Esophagus (tissue), 2 donors: Measurements from ENCODE around the gene FAH. TPM values are rescaled to one million over a fixed set of nuclear protein-coding genes. Genes with fewer than 3 reads are reported as not detected.

Source experiments
- H3K27ac ChIP-seq, 2 donors: one replicate each; pipeline ENCODE4 v1.5.1; 2013; ENCODE audit warnings: low read depth in 2 of 2, mild to moderate bottlenecking in 2 of 2, inconsistent platforms in 1 of 2, low read length in 1 of 2, moderate library complexity in 1 of 2
- H3K27me3 ChIP-seq, 2 donors: one replicate each; pipeline ENCODE4 v1.6.1; 2013; ENCODE audit warnings: low read length in 2 of 2, control low read depth in 1 of 2, mild to moderate bottlenecking in 1 of 2; ENCODE audit not compliant: insufficient read depth in 2 of 2, control insufficient read depth in 1 of 2
- H3K36me3 ChIP-seq, 2 donors: one replicate each; pipeline ENCODE4 v1.6.1; 2013; ENCODE audit warnings: low read length in 1 of 2; ENCODE audit not compliant: control insufficient read depth in 2 of 2, insufficient read depth in 2 of 2
- H3K4me1 ChIP-seq, 2 donors: one replicate each; pipeline ENCODE4 v1.6.1; 2013; ENCODE audit warnings: low read length in 1 of 2; ENCODE audit not compliant: control insufficient read depth in 2 of 2, insufficient read depth in 2 of 2
- H3K4me3 ChIP-seq, 2 donors: one replicate each; pipeline ENCODE4 v1.5.1; 2013; ENCODE audit warnings: low read length in 2 of 2, mild to moderate bottlenecking in 2 of 2, low read depth in 1 of 2, moderate library complexity in 1 of 2
- H3K9me3 ChIP-seq, 2 donors: one replicate each; pipeline ENCODE4 v1.6.1; 2013; ENCODE audit warnings: mild to moderate bottlenecking in 2 of 2, low read depth in 1 of 2, low read length in 1 of 2, moderate library complexity in 1 of 2; ENCODE audit not compliant: control insufficient read depth in 2 of 2, insufficient read depth in 1 of 2
- WGBS, 2 donors: extraction: QIAGEN DNeasy Blood & Tissue Kit; methylation state at CpG; one replicate each; pipeline ENCODE4 v1.1.7; 2013; 5-methylcytosine and 5-hydroxymethylcytosine counted together
- polyA plus RNA-seq, 2 donors: library from polyadenylated mRNA; stranded (reverse); fragments of 200-250 nt; gene quantifications; one replicate each; pipeline ENCODE4 v1.2.3, GENCODE V29; 2013
- donor health status: healthy with polysubstance abuse.
- donor health status: Bipolar disorder and iron deficiency.

The FAH gene
- polyA plus RNA-seq, 2 donors = 13.8 to 15.9 TPM

GRCh38 chr15:80176443-80176842, 23.6 kb downstream of the FAH start:
- Histone ChIP-seq H3K4me3 (no peak overlapping the region), H3K36me3 (peaks cover 3 to 6% of the 10 kb centered on the region in 2 donors), H3K9me3 (no peaks in the 10 kb centered on the region), H3K4me1 (peaks cover 3 to 9% of the 10 kb centered on the region in 2 donors), H3K27me3 (no peaks in the 10 kb centered on the region), H3K27ac (no peak overlapping the region)
- WGBS, 2 donors = 64 to 71% methylated on average over 6 of the region's 6 CpGs

GRCh38 chr15:80177156-80177555, 24.4 kb downstream of the FAH start:
- no peaks in the 10 kb centered on the region for H3K27me3 ChIP-seq
- H3K4me1 ChIP-seq = peaks cover 3 to 9% of the 10 kb centered on the region in 2 donors
- H3K9me3 ChIP-seq = no peaks in the 10 kb centered on the region
- H3K27ac ChIP-seq = no peak overlapping the region
- peaks cover 3 to 4% of the 10 kb centered on the region in 2 donors for H3K36me3 ChIP-seq
- no peak overlapping the region for H3K4me3 ChIP-seq
- WGBS, 2 donors = 93 to 96% methylated on average over 2 of the region's 2 CpGs

GRCh38 chr15:80179025-80179759, 26.4 kb downstream of the FAH start:
- 74 to 81% methylated on average over 17 of the region's 17 CpGs for WGBS, 2 donors
- Histone ChIP-seq H3K27ac (no peak overlapping the region), H3K4me3 (no peak overlapping the region), H3K27me3 (no peaks in the 10 kb centered on the region), H3K36me3 (peaks cover 0 to 4% of the 10 kb centered on the region in 2 donors), H3K4me1 (peaks cover 3 to 9% of the 10 kb centered on the region in 2 donors), H3K9me3 (no peaks in the 10 kb centered on the region)

GRCh38 chr15:80179935-80180334, 27.1 kb downstream of the FAH start:
- H3K4me1 ChIP-seq = peaks cover 3 to 9% of the 10 kb centered on the region in 2 donors
- H3K36me3 ChIP-seq = peaks cover 0 to 4% of the 10 kb centered on the region in 2 donors
- no peaks in the 10 kb centered on the region for H3K9me3 ChIP-seq
- no peak overlapping the region for H3K4me3 ChIP-seq
- H3K27me3 ChIP-seq = no peaks in the 10 kb centered on the region
- no peak overlapping the region for H3K27ac ChIP-seq
- 95 to 97% methylated on average over 12 to 16 of the region's 16 CpGs for WGBS, 2 donors

DNA sequence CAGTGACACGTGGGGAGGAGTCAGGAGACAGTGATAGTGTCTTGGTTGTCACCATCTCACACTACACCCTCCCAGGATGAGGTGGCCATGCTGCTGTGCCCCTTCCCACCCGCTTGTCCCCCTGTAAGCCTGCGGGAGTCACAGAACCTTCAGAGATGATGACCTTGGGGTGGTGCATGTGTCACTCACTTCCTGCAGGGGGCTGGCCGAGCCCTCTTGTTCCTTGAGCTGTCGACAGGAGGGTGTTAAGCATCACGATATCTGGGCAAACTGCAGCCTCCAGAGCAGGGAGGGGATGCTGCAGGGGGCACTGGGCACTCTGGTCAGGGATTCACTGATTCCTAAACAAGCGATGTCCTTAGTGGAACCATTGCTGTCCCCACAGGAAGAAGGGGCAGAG, 27.7 kb downstream of the FAH start:
- peaks cover 3 to 9% of the 10 kb centered on the region in 2 donors for H3K4me1 ChIP-seq
- no peaks in the 10 kb centered on the region for H3K27me3 ChIP-seq
- H3K9me3 ChIP-seq = no peaks in the 10 kb centered on the region
- H3K4me3 ChIP-seq = no peak overlapping the region
- peaks cover 0 to 4% of the 10 kb centered on the region in 2 donors for H3K36me3 ChIP-seq
- no peak overlapping the region for H3K27ac ChIP-seq
- WGBS, 2 donors = 87 to 88% methylated on average over 7 of the region's 7 CpGs

GRCh38 chr15:80180986-80181385, 28.2 kb downstream of the FAH start:
- Histone ChIP-seq H3K4me3 (no peak overlapping the region), H3K27ac (no peak overlapping the region), H3K4me1 (peaks cover 3 to 9% of the 10 kb centered on the region in 2 donors), H3K9me3 (no peaks in the 10 kb centered on the region), H3K36me3 (peaks cover 2 to 4% of the 10 kb centered on the region in 2 donors), H3K27me3 (no peaks in the 10 kb centered on the region)
- WGBS, 2 donors = 90% methylated on average over 10 of the region's 10 CpGs

- no peaks in the 10 kb centered on the region for H3K9me3 ChIP-seq
- H3K27ac ChIP-seq = no peak overlapping the region
- H3K27me3 ChIP-seq = no peaks in the 10 kb centered on the region
- 39 to 54% methylated on average over 5 of the region's 5 CpGs for WGBS, 2 donors
- peaks cover 3 to 9% of the 10 kb centered on the region in 2 donors for H3K4me1 ChIP-seq
- H3K36me3 ChIP-seq = peaks cover 8 to 9% of the 10 kb centered on the region in 2 donors
- no peak overlapping the region for H3K4me3 ChIP-seq
These were observed 29.9 kb downstream of the FAH start for GRCh38 chr15:80182611-80183261.

- Histone ChIP-seq H3K27ac (no peak overlapping the region), H3K9me3 (no peaks in the 10 kb centered on the region), H3K27me3 (no peaks in the 10 kb centered on the region), H3K36me3 (peaks cover 8 to 9% of the 10 kb centered on the region in 2 donors), H3K4me3 (no peak overlapping the region), H3K4me1 (peaks cover 3 to 9% of the 10 kb centered on the region in 2 donors)
- WGBS, 2 donors = 94 to 95% methylated on average over 10 of the region's 10 CpGs
These were observed 30.5 kb downstream of the FAH start for GRCh38 chr15:80183306-80183705.

GRCh38 chr15:80183886-80184285, 31.1 kb downstream of the FAH start:
- H3K4me1 ChIP-seq = peaks cover 3 to 9% of the 10 kb centered on the region in 2 donors
- no peaks in the 10 kb centered on the region for H3K27me3 ChIP-seq
- 87 to 91% methylated on average over 6 of the region's 6 CpGs for WGBS, 2 donors
- no peaks in the 10 kb centered on the region for H3K9me3 ChIP-seq
- H3K27ac ChIP-seq = no peak overlapping the region
- H3K4me3 ChIP-seq = no peak overlapping the region
- peaks cover 8 to 9% of the 10 kb centered on the region in 2 donors for H3K36me3 ChIP-seq
